GM12874 (cell line): ENCODE measurements around the gene ATP6V0A4.

ENCODE experiments used
- TF ChIP-seq, protein P1 (sequence below): IDR thresholded peaks from 2 replicates; pipeline ENCODE4 v1.5.1; 2011; ENCODE audit warnings: low read depth, mild to moderate bottlenecking, control low read depth, low read length, moderate library complexity; ENCODE audit not compliant: insufficient read depth

ATP6V0A4 gene

DNA sequence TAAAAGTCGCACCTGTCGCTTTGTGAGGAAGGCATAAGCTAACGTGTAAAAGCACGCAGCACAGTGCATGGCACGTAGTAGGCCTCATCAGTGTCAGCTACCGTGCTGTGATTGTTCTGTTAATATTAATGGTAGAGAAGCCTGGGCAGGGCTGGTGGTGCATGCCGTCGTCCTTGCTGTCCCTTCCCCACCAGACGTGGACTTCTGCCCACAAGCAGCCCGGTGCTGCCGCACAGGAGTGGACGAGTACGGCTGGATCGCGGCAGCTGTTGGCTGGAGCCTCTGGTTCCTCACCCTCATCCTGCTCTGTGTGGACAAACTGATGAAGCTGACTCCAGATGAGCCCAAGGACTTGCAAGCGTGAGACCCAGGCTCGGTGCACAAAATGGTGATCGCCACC lies 4.7 kb upstream of the ATP6V0A4 start:
- TF ChIP-seq, protein P1, sequence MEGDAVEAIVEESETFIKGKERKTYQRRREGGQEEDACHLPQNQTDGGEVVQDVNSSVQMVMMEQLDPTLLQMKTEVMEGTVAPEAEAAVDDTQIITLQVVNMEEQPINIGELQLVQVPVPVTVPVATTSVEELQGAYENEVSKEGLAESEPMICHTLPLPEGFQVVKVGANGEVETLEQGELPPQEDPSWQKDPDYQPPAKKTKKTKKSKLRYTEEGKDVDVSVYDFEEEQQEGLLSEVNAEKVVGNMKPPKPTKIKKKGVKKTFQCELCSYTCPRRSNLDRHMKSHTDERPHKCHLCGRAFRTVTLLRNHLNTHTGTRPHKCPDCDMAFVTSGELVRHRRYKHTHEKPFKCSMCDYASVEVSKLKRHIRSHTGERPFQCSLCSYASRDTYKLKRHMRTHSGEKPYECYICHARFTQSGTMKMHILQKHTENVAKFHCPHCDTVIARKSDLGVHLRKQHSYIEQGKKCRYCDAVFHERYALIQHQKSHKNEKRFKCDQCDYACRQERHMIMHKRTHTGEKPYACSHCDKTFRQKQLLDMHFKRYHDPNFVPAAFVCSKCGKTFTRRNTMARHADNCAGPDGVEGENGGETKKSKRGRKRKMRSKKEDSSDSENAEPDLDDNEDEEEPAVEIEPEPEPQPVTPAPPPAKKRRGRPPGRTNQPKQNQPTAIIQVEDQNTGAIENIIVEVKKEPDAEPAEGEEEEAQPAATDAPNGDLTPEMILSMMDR: no peak

DNA sequence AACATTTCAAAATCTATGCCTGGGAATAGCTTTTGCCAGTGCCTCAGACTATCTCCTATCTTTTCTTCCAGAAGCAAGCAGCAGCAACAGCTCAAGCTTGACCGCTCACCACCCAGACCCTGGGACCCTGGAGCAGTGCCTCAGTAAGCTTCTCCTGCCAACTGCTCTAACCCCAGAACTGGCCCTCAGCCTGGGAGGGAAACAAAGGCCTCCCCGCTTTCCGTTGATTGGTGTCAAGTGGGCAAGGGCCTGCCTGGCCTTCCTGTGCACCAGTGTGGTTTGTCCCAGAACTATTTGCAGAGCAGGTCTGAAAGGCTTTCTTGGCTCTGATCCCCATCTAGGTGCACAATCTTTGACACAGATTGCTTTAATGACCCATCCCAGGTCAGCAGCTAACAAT lies 3.3 kb upstream of the ATP6V0A4 start:
- TF ChIP-seq, protein P1: no peak

DNA sequence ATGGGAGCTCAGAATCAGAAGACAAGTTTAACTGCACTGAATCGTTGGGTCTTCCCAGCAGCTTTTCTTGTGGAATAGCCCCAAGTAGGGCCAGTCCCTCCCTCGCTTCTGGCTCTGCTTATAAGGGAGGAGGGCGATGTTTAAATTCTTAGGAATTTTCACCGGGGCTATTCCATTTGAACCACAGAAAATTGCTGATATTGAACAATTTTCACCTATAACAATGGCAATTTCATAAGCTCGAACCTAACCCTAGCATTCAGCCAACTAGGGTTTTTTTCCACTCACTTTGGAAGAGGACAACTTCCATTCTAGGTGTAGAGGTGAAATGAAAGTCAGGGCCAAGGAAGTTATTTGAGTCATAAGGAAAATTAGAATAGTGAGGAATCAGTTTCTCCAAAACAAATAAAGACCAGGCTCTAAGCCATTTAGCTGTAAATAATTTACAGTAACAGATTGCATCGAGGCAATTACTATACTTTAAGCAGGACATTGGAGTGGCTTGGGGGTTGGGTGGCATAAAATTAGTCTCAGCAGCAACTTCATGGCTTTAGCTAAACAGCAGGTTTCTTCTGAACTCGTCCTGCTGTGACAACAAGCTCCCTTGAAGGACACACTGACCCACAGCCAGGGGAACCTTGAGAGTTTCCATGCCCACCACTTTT lies 1.5 kb upstream of the ATP6V0A4 start:
- TF ChIP-seq, protein P1: no peak

GRCh38 chr7:138798836-138799235 lies 840 bp upstream of the ATP6V0A4 start:
- TF ChIP-seq, protein P1: no peak

DNA sequence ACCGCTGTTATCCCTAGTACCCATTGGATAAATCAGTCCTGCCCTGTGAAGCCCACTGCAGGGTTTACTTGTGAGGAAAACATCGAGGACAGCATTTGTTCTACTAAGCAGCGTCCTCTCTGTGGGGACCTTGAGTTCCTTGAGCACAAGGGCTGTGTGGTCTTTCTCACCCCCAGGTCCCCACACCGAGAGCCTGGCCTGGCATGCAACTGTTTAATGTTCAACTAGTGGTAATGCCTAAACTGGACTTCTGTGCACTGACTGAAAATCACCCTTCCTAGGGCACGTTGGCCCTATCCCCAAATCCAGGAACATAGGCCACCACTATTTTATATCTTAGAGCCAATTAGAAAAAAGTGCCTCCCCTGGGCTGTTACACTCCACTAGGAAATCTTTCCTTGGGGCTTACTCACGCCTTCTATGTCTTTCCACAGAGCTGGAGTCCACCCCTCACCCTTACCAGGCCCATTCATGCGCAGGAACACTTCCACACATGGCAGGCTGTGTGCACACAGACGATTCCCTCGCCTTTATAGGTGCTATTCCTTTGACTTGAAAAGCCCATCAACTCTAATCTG lies 1.9 kb downstream of the ATP6V0A4 start:
- TF ChIP-seq, protein P1: no peak

DNA sequence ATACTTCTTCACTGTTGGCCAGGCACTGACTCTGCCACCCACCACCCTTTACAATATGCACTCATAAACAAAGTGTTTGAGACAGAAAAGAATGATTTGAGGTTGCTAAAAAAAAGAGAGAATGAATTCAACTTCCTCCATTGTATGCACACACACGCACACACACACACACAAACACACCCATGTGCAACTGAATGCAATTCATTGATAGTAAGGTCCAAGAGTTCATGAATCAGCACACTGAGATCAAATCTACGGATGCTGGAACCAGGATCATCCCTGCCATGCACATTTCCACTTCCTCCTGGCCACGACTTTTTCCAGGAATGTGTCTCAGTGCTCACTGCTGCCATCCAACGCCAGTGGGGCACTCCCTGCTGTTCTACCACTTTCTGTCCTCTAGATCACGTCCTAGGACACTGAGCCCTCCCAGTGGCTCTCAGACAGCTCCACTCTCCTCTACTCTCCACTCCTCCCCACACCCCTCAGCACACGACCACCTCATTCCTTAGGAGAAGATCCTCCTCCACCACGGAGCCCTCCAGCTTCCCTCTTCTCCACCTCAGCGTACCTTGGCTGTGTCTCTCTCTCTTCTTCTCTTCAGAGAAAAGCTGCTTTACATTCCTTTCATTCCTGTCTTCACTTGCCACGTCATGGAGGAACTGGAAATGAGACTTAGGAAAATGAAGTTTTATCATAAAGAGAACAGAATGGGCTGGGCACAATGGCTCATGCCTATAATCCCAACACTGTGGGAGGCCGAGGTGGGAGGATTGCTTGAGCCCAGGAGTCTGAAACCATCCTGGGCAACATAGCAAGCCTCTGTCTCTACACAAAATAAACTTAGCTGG lies 12.2 kb downstream of the ATP6V0A4 start:
- TF ChIP-seq, protein P1: no peak

- TF ChIP-seq, protein P1: no peak
Observed at GRCh38 chr7:138784692-138785091, 13.3 kb downstream of the ATP6V0A4 start.
